ENCODE data around the gene DNAH12.

DNA sequence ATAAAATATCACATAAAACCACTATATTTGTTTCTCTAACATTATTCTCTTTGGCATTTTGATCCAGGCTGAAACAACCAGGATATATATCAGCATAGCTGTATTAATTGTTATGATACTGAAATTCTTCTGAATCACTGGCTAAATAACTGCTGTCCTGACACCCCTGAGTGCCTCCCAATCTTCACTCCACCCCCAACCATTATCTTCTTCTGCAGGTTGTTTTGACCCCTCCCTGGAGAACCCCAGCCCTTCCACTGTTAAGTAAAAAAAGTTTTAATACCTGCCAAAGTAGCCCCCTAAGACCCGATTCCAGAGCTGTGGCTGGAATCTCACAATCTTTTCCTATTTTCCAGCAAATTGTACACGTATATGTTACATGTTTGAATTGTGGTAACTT, 124.1 kb downstream of the DNAH12 start:
- TF ChIP-seq, protein P1, sequence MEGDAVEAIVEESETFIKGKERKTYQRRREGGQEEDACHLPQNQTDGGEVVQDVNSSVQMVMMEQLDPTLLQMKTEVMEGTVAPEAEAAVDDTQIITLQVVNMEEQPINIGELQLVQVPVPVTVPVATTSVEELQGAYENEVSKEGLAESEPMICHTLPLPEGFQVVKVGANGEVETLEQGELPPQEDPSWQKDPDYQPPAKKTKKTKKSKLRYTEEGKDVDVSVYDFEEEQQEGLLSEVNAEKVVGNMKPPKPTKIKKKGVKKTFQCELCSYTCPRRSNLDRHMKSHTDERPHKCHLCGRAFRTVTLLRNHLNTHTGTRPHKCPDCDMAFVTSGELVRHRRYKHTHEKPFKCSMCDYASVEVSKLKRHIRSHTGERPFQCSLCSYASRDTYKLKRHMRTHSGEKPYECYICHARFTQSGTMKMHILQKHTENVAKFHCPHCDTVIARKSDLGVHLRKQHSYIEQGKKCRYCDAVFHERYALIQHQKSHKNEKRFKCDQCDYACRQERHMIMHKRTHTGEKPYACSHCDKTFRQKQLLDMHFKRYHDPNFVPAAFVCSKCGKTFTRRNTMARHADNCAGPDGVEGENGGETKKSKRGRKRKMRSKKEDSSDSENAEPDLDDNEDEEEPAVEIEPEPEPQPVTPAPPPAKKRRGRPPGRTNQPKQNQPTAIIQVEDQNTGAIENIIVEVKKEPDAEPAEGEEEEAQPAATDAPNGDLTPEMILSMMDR (IDR thresholded peaks at IDR 0.05; ENCODE audit: insufficient read depth, low read depth, low read length) = no peak
- TF ChIP-seq EZH2 (IDR thresholded peaks at IDR 0.05; ENCODE audit: insufficient read depth, low read length) = no peak

Measured in astrocyte (in vitro differentiated cells and primary cell).